ENCODE results near the gene CNGA3. TPM values are rescaled to one million over a fixed set of nuclear protein-coding genes. Genes with fewer than 3 reads are reported as not detected.

The CNGA3 gene
- total and polyA plus RNA-seq, 2 of the 4 experiments (the other 2 are of a cell fraction) = under 0.01 TPM; not detected in 1

GRCh38 chr2:98297817-98298682, 48.2 kb upstream of the CNGA3 start:
- CTCF ChIA-PET = interaction anchor here (0.8 kb wide), 1 partner anchor 29 kb away, joined by 3 read pairs; no protein-coding TSS in a partner anchor
- intact Hi-C loops (cut with micrococcal nuclease) = no loop called here
- ATAC-seq (ENCODE audit: low read depth) = no peak

More at GRCh38 chr2:98297817-98298682, 48.2 kb upstream of the CNGA3 start:
- Histone ChIP-seq H3K4me2 (ENCODE audit: low read depth, low read length) (no peak overlapping the region), H3K14ac (replicated peaks; ENCODE audit: low read depth, low read length) (no peak overlapping the region), H3K9me1 (ENCODE audit: insufficient read depth, low read length) (no peaks in the 10 kb centered on the region), H2BK5ac (ENCODE audit: low read depth, low read length, poor library complexity, severe bottlenecking) (no peak overlapping the region), H2AK9ac (replicated peaks; ENCODE audit: low read depth, low read length, poor library complexity) (no peak overlapping the region), H3K4ac (ENCODE audit: low read depth, low read length) (no peak overlapping the region), H3K4me1 (ENCODE audit: control insufficient read depth, insufficient read depth, low read length) (no peaks in the 10 kb centered on the region), H3K9ac (ENCODE audit: low read depth, low read length) (no peak overlapping the region), H2BK20ac (ENCODE audit: low read depth, low read length) (no peak overlapping the region), H3K27ac (ENCODE audit: insufficient read depth, low read length) (no peak overlapping the region), H2AFZ (replicated peaks; ENCODE audit: low read length, poor library complexity) (no peak overlapping the region), H3K79me1 (ENCODE audit: low read depth in 1 of 2, low read length in 2 of 2) (no peaks in the 10 kb centered on the region), H3K9me3 (ENCODE audit: control insufficient read depth, insufficient read depth, low read length) (no peaks in the 10 kb centered on the region), H3K36me3 (ENCODE audit: control insufficient read depth, insufficient read depth, low read length) (no peaks in the 10 kb centered on the region), H3K56ac (ENCODE audit: extremely low read depth, insufficient read depth, low read length) (no peak overlapping the region), H3K18ac (ENCODE audit: low read depth, low read length) (no peak overlapping the region), H4K20me1 (ENCODE audit: insufficient read depth, low read length) (no peaks in the 10 kb centered on the region), H2BK15ac (ENCODE audit: low read depth, low read length) (no peak overlapping the region), H4K5ac (ENCODE audit: low read depth, low read length) (no peak overlapping the region), H2AK5ac (ENCODE audit: low read depth, low read length) (no peak overlapping the region), H3K23ac (ENCODE audit: low read depth, low read length) (no peak overlapping the region), H3K27me3 (ENCODE audit: control insufficient read depth, insufficient read depth, low read length) (peaks cover 21% of the 10 kb centered on the region), H2BK120ac (ENCODE audit: low read depth, low read length) (no peak overlapping the region), H4K8ac (ENCODE audit: low read depth in 2 of 2, low read length in 2 of 2) (no peak overlapping the region), H4K91ac (ENCODE audit: insufficient read depth, low read depth, low read length) (no peak overlapping the region), H3K4me3 (ENCODE audit: insufficient read depth, low read depth, low read length) (no peak overlapping the region)
- BruUV-seq (replicated peaks) = no TSS peak
- no peak for DNase-seq
- 40% methylated on average over 1 of the region's 12 CpGs; no CpG with 5 or more reads in 1 of the 2 experiments for WGBS, 2 experiments (ENCODE audit: extremely low coverage in 2 of 2, insufficient read length in 1 of 2)
- dilution Hi-C loops (cut with HindIII; ENCODE audit: low sequenced_read_pairs, unreplicated experiment) (no loop called here), in situ Hi-C loops (cut with MboI; ENCODE audit: low sequenced_read_pairs) (loop anchor here (10.0 kb wide), 1 partner anchor 87 kb away; no protein-coding TSS in a partner anchor)
- TF ChIP-seq BHLHE40 (IDR thresholded peaks at IDR 0.05; ENCODE audit: low read depth, low read length) = no peak
- TF ChIP-seq ELK1 (IDR thresholded peaks at IDR 0.05; ENCODE audit: borderline replicate concordance, low read depth, low read length) = no peak
- TF ChIP-seq RFX5 (IDR thresholded peaks at IDR 0.05; ENCODE audit: low read depth, low read length) = no peak
- TF ChIP-seq MAZ (IDR thresholded peaks at IDR 0.05; ENCODE audit: borderline replicate concordance, low read depth, low read length) = no peak
- TF ChIP-seq MAFK (IDR thresholded peaks at IDR 0.05; ENCODE audit: low read depth, low read length) = no peak
- no peak for TF ChIP-seq RAD21 (IDR thresholded peaks at IDR 0.05; ENCODE audit: low read length)
- POLR2A ChIA-PET (ENCODE audit: unreplicated experiment) = no interaction called here

All from IMR-90 (cell line).